Nucleus accumbens (tissue), 56 donors: ENCODE results near the gene FRS3.
A peak's percentile ranks its signal among the peaks of the same experiment; 100 is the strongest.

Source experiments
- DNase-seq, 56 donors: peaks; one replicate each; lab custom pipeline; 2025; lab: John Stamatoyannopoulos, UW

The FRS3 gene

GRCh38 chr6:41791984-41792383 lies 12.3 kb upstream of the FRS3 start:
- DNase-seq, result no peak

- DNase-seq, result no peak
Observed at GRCh38 chr6:41791305-41791704, 11.6 kb upstream of the FRS3 start.

- no peak for DNase-seq
Observed at GRCh38 chr6:41790045-41790444, 10.3 kb upstream of the FRS3 start.

- DNase-seq, result no peak
Observed at GRCh38 chr6:41789390-41789724, 9.7 kb upstream of the FRS3 start.

- peak in 55 of 56 donors; percentile 55 to 96 (median 90) for DNase-seq
Observed at GRCh38 chr6:41787219-41787917, 7.7 kb upstream of the FRS3 start, which contains the start of gene TOMM6. Gene TOMM6 (plus strand): TSS chr6:41787694. CDS start chr6:41787698, 4 bp downstream.

- DNase-seq, result peak in 55 of 56 donors; percentile 29 to 93 (median 80)
Observed at GRCh38 chr6:41786451-41787218, 6.9 kb upstream of the FRS3 start.

GRCh38 chr6:41785689-41786450 lies 6.2 kb upstream of the FRS3 start:
- DNase-seq, result peak in 25 of 56 donors; percentile 26 to 79 (median 48)

GRCh38 chr6:41785254-41785653 lies 5.6 kb upstream of the FRS3 start:
- no peak for DNase-seq

GRCh38 chr6:41784581-41785171 lies 5.0 kb upstream of the FRS3 start:
- no peak for DNase-seq

- DNase-seq, result no peak
Observed at GRCh38 chr6:41783106-41783780, 3.5 kb upstream of the FRS3 start.

GRCh38 chr6:41781366-41781730 lies 1.6 kb upstream of the FRS3 start:
- DNase-seq, result no peak

- DNase-seq, result peak in 11 of 56 donors; percentile 6 to 53 (median 34)
Observed at GRCh38 chr6:41780551-41781365, 1.1 kb upstream of the FRS3 start, which contains the start of gene PRICKLE4. Gene PRICKLE4 (plus strand): TSS chr6:41780782. CDS start chr6:41783474, 2,692 bp downstream.

- peak in 4 of 56 donors; percentile 16 to 49 (median 42) for DNase-seq
Observed at GRCh38 chr6:41779336-41779735, 364 bp downstream of the FRS3 start.

- DNase-seq, result no peak
Observed at GRCh38 chr6:41778895-41779294, 805 bp downstream of the FRS3 start.

- no peak for DNase-seq
Observed at GRCh38 chr6:41777551-41778285, 2.0 kb downstream of the FRS3 start.

- DNase-seq, result no peak
Observed at GRCh38 chr6:41775293-41775882, 4.3 kb downstream of the FRS3 start.

- DNase-seq, result no peak
Observed at GRCh38 chr6:41774841-41775240, 4.9 kb downstream of the FRS3 start.
